ENCODE measurements around the gene HERC3. TPM values are rescaled to one million over a fixed set of nuclear protein-coding genes. Genes with fewer than 3 reads are reported as not detected.
A peak's percentile ranks its signal among the peaks of the same experiment; 100 is the strongest.

The HERC3 gene
- total RNA-seq, 1 experiment from 2014 or later = 5.5 TPM

DNA sequence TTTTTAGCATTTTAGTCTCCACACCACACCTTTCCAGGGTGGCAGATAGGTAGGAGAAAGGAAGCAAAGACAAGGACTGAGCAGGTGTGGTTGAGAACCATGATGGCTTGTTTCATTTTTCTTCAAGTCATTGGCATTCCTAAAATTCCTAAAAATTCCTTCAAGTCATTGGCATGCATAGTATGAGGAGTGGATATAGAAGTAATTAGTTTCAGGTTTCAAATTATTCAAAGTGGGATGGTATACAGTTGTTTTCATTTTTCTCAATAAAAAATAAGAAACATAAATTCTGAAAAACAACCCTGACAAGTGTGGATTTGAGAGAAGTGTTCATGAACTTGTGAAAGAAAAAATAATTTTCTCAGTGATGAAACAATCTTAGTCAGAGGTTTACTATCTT is 22.3 kb upstream of the HERC3 start:
- DNase-seq (ENCODE audit: low spot score) (no peak), ATAC-seq (peak; percentile 22)
- POLR2A ChIA-PET = no interaction called here
- H3K4me3 Mint-ChIP-seq = no peak overlapping the region
- H3K9me3 Mint-ChIP-seq = peaks cover 6% of the 10 kb centered on the region
- no peaks in the 10 kb centered on the region for H3K36me3 Mint-ChIP-seq
- CTCF ChIA-PET = no interaction called here
- peak overlapping the region; percentile 83 for H3K27ac Mint-ChIP-seq
- H3K4me1 Mint-ChIP-seq = peaks cover 18% of the 10 kb centered on the region
- TF ChIP-seq ZNF532 (CRISPR knock-in tag; IDR thresholded peaks at IDR 0.05; ENCODE audit: borderline replicate concordance) = no peak
- no peak for TF ChIP-seq E2F1 (CRISPR knock-in tag; IDR thresholded peaks at IDR 0.05)
- TF ChIP-seq, protein P1, sequence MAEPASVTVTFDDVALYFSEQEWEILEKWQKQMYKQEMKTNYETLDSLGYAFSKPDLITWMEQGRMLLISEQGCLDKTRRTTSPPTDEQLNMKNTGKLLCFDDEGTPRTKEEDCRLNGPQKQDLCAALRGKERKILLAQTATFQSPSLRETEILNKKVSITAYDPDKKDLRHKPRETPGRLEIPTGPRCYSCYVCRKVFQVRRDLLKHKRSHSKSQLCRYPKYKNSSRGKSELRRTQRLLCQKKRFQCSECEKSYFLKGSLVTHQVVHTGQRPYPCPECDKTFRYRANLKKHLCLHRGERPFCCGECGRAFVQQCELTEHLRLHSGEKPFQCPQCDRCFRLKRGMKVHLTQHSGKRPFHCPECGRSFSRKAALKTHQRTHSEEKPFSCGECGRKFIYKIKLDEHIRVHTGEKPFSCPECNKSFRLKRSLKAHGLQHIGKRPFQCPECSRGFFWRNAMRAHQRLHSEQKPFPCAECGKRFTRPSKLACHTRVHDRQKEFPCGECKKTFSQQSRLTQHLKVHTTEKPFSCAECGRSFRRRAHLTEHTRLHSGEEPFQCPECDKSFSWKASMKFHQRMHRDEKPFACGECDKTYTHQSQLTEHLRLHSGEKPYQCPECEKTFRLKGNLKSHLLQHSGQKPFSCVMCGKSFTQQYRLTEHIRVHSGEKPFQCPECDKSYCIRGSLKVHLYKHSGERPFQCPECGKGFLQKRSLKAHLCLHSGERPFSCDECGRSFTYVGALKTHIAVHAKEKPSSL (CRISPR knock-in tag; conservative IDR thresholded peaks at IDR 0.05) = no peak
- TF ChIP-seq NR3C1 (CRISPR knock-in tag; conservative IDR thresholded peaks at IDR 0.05; ENCODE audit: low read depth) = no peak
- TF ChIP-seq ZNF416 (CRISPR knock-in tag; IDR thresholded peaks at IDR 0.05) = no peak
- TF ChIP-seq HMGXB4 (CRISPR knock-in tag; IDR thresholded peaks at IDR 0.05) = no peak
- H3K27me3 Mint-ChIP-seq (ENCODE audit: low read depth) = peaks cover 2% of the 10 kb centered on the region; the same call in 1 of the 2 replicates

GRCh38 chr4:88573276-88573980 is 18.9 kb upstream of the HERC3 start:
- Mint-ChIP-seq H3K4me3 (no peak overlapping the region), H3K27me3 (ENCODE audit: low read depth) (peaks cover 2% of the 10 kb centered on the region; the same call in 1 of the 2 replicates), H3K4me1 (peaks cover 18% of the 10 kb centered on the region), H3K36me3 (no peaks in the 10 kb centered on the region), H3K27ac (no peak overlapping the region), H3K9me3 (peaks cover 6% of the 10 kb centered on the region)
- TF ChIP-seq, protein P2, sequence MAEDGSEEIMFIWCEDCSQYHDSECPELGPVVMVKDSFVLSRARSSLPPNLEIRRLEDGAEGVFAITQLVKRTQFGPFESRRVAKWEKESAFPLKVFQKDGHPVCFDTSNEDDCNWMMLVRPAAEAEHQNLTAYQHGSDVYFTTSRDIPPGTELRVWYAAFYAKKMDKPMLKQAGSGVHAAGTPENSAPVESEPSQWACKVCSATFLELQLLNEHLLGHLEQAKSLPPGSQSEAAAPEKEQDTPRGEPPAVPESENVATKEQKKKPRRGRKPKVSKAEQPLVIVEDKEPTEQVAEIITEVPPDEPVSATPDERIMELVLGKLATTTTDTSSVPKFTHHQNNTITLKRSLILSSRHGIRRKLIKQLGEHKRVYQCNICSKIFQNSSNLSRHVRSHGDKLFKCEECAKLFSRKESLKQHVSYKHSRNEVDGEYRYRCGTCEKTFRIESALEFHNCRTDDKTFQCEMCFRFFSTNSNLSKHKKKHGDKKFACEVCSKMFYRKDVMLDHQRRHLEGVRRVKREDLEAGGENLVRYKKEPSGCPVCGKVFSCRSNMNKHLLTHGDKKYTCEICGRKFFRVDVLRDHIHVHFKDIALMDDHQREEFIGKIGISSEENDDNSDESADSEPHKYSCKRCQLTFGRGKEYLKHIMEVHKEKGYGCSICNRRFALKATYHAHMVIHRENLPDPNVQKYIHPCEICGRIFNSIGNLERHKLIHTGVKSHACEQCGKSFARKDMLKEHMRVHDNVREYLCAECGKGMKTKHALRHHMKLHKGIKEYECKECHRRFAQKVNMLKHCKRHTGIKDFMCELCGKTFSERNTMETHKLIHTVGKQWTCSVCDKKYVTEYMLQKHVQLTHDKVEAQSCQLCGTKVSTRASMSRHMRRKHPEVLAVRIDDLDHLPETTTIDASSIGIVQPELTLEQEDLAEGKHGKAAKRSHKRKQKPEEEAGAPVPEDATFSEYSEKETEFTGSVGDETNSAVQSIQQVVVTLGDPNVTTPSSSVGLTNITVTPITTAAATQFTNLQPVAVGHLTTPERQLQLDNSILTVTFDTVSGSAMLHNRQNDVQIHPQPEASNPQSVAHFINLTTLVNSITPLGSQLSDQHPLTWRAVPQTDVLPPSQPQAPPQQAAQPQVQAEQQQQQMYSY (CRISPR knock-in tag; IDR thresholded peaks at IDR 0.05) = no peak
- TF ChIP-seq MXD4 (CRISPR knock-in tag; IDR thresholded peaks at IDR 0.05; ENCODE audit: borderline replicate concordance) = no peak
- no peak for TF ChIP-seq IRF1 (CRISPR knock-in tag; IDR thresholded peaks at IDR 0.05)
- ChIA-PET POLR2A (no interaction called here), CTCF (interaction anchor here (0.6 to 1.9 kb wide), 14 partner anchors 10 to 166 kb away, joined by 3 to 18 read pairs (median 4); partner anchors contain the start of genes HERC3 and HERC5)
- DNase-seq (ENCODE audit: low spot score) = no peak
- no peak for ATAC-seq

Measured in WTC11 (cell line).